ENCODE results near the gene SGIP1.

SGIP1 gene

GRCh38 chr1:66633159-66633558, 99.2 kb downstream of the SGIP1 start:
- no peak for DNase-seq
- intact Hi-C loops (cut with DNase I), result no loop called here

- intact Hi-C loops (cut with DNase I), result no loop called here
- no peak for DNase-seq
These were observed 103.2 kb downstream of the SGIP1 start for GRCh38 chr1:66637146-66637545.

- intact Hi-C loops (cut with DNase I), result no loop called here
These were observed 108.0 kb downstream of the SGIP1 start for GRCh38 chr1:66641891-66642473.

GRCh38 chr1:66642992-66643391, 109.0 kb downstream of the SGIP1 start:
- DNase-seq, result no peak
- intact Hi-C loops (cut with DNase I), result no loop called here

More at GRCh38 chr1:66641891-66642473, 108.0 kb downstream of the SGIP1 start:
- no peak for DNase-seq

GRCh38 chr1:66644331-66644730, 110.4 kb downstream of the SGIP1 start:
- DNase-seq, result peak in 1 of 42 donors; percentile 23
- intact Hi-C loops (cut with DNase I), result no loop called here

GRCh38 chr1:66648901-66649595, 115.1 kb downstream of the SGIP1 start:
- intact Hi-C loops (cut with DNase I), result no loop called here
- no peak for DNase-seq

- DNase-seq, result peak in 38 of 42 donors; percentile 12 to 85 (median 50)
- intact Hi-C loops (cut with DNase I), result no loop called here
These were observed 118.6 kb downstream of the SGIP1 start for GRCh38 chr1:66652556-66652955.

- no peak for DNase-seq
- intact Hi-C loops (cut with DNase I), result no loop called here
These were observed 120.7 kb downstream of the SGIP1 start for GRCh38 chr1:66654643-66655042.

- DNase-seq, result no peak
- intact Hi-C loops (cut with DNase I), result no loop called here
These were observed 137.5 kb downstream of the SGIP1 start for GRCh38 chr1:66671455-66671854.

- intact Hi-C loops (cut with DNase I), result no loop called here
- peak in 1 of 42 donors; percentile 28 for DNase-seq
These were observed 142.8 kb downstream of the SGIP1 start for GRCh38 chr1:66676613-66677298.

- intact Hi-C loops (cut with DNase I), result no loop called here
These were observed 144.2 kb downstream of the SGIP1 start for GRCh38 chr1:66678146-66678545.

GRCh38 chr1:66679140-66679539, 145.2 kb downstream of the SGIP1 start:
- no peak for DNase-seq
- intact Hi-C loops (cut with DNase I), result no loop called here

More at GRCh38 chr1:66678146-66678545, 144.2 kb downstream of the SGIP1 start:
- no peak for DNase-seq

GRCh38 chr1:66681686-66682085, 147.7 kb downstream of the SGIP1 start:
- intact Hi-C loops (cut with DNase I), result no loop called here
- DNase-seq, result no peak

GRCh38 chr1:66682106-66682505, 148.2 kb downstream of the SGIP1 start:
- intact Hi-C loops (cut with DNase I), result no loop called here
- DNase-seq, result no peak

- no peak for DNase-seq
- intact Hi-C loops (cut with DNase I), result no loop called here
These were observed 150.4 kb downstream of the SGIP1 start for GRCh38 chr1:66684353-66684752.

- intact Hi-C loops (cut with DNase I), result no loop called here
These were observed 151.3 kb downstream of the SGIP1 start for GRCh38 chr1:66685265-66685664.

GRCh38 chr1:66685670-66686069, 151.7 kb downstream of the SGIP1 start:
- DNase-seq, result no peak
- intact Hi-C loops (cut with DNase I), result no loop called here

More at GRCh38 chr1:66685265-66685664, 151.3 kb downstream of the SGIP1 start:
- no peak for DNase-seq

- intact Hi-C loops (cut with DNase I), result no loop called here
- DNase-seq, result no peak
These were observed 152.5 kb downstream of the SGIP1 start for GRCh38 chr1:66686406-66686805.

- intact Hi-C loops (cut with DNase I), result no loop called here
- DNase-seq, result no peak
These were observed 153.4 kb downstream of the SGIP1 start for GRCh38 chr1:66687358-66687757.

- no peak for DNase-seq
- intact Hi-C loops (cut with DNase I), result no loop called here
These were observed 156.9 kb downstream of the SGIP1 start for GRCh38 chr1:66690666-66691381.

Data from head of caudate nucleus (tissue), 42 donors.